Sigmoid colon (tissue), 4 donors: Measurements from ENCODE around the gene POC5.

Experiments used
- CTCF ChIP-seq, 4 experiments: fragments of 450-650 bp in 3 of 4; fragments of 200-600 bp in 1 of 4; IDR thresholded peaks; one replicate each; pipeline ENCODE4 v1.5.1; 2016 to 2019; ENCODE audit warnings: antibody characterized with exemption in 4 of 4, mild to moderate bottlenecking in 3 of 4, moderate library complexity in 2 of 4
- EP300 ChIP-seq, 4 donors: sonication (generic); formaldehyde crosslinking; IDR thresholded peaks; one replicate each; pipeline ENCODE4 v1.6.1; 2017; ENCODE audit warnings: antibody characterized with exemption in 4 of 4

DNA sequence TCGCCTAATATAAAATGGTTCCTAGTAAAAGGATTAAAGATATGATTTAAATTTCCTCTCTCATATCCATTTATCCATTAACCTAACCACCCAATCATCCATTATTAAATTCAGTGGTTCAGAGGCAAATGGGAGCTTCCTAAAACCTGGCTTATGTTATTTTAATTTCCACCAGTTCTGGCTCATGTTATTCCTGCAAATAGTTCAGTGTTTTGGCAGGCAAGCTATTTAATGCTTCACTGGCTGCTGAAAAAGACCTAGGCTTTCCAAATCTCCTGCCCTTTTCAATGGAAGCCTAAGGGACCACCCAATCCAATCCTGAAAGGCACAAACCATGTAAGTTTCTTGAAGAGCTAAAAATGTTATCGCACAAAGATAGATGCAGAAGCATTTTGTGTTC, 52.3 kb downstream of the POC5 start:
- TF ChIP-seq CTCF (IDR thresholded peaks at IDR 0.05) (no peak), EP300 (IDR thresholded peaks at IDR 0.05) (no peak)
